SK-N-MC (cell line): ENCODE results near the gene ORC4.

Experiments
- EZH2 ChIP-seq: fragments of 200-600 bp; sonication (generic); IDR thresholded peaks from one replicate; pipeline ENCODE4 v1.6.1; 2017; ENCODE audit warnings: antibody characterized with exemption
- POLR2AphosphoS5 ChIP-seq: IDR thresholded peaks from 2 replicates; pipeline ENCODE4 v1.6.1; 2012; ENCODE audit warnings: mild to moderate bottlenecking, low read depth, low read length, borderline replicate concordance

DNA sequence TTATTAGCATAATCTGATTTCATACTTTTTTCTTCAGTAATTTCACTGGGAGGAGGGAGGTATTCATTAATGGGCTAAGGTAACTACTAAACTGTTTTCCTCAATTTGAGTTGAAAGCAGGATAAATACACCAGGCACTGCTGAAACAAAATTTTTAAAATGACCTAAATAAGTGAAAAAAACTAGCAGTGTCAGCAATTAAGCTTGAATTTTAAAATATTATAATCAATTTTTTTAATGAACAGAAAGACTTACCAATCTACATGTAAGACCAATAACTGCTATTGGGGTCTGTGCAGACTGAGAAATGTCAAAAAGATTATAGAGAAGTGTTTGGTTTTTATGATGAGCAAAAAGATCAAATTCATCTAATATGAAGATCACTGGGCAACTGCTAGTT is 68.4 kb downstream of the ORC4 start:
- TF ChIP-seq EZH2 (no peak), POLR2AphosphoS5 (no peak)
